HUES6 (cell line): ENCODE results near the gene DST.
"Not testable (repeated sequence)": the region's sequence is repeated elsewhere in the genome, so short reads cannot be mapped to it uniquely, and the experiment has no call there.

Source experiments
- H3K27ac ChIP-seq: 2 replicates; pipeline ENCODE4 v1.7.0; 2013; ENCODE audit warnings: low read depth, mild to moderate bottlenecking, low read length, inconsistent platforms
- H3K27me3 ChIP-seq: 2 replicates; pipeline ENCODE4 v1.6.1; 2013; ENCODE audit warnings: low read length; ENCODE audit not compliant: control insufficient read depth, insufficient read depth
- H3K36me3 ChIP-seq: 2 replicates; pipeline ENCODE4 v1.6.1; 2013; ENCODE audit warnings: low read length; ENCODE audit not compliant: control insufficient read depth, insufficient read depth
- H3K4me1 ChIP-seq: 2 replicates; pipeline ENCODE4 v1.6.1; 2013; ENCODE audit warnings: low read length; ENCODE audit not compliant: control insufficient read depth, insufficient read depth
- H3K4me3 ChIP-seq: 2 replicates; pipeline ENCODE4 v1.5.1; 2013; ENCODE audit warnings: low read depth, low read length
- H3K9ac ChIP-seq: one replicate; pipeline ENCODE4 v1.6.1; 2013; ENCODE audit warnings: mild to moderate bottlenecking, low read length
- H3K9me3 ChIP-seq: 2 replicates; pipeline ENCODE4 v1.6.1; 2013; ENCODE audit warnings: low read depth, low read length; ENCODE audit not compliant: control insufficient read depth, insufficient read depth

DST gene

GRCh38 chr6:56570413-56571359, 72.0 kb downstream of the DST start:
- H3K36me3 ChIP-seq = peaks cover 48% of the 10 kb centered on the region
- H3K4me1 ChIP-seq = no peaks in the 10 kb centered on the region

GRCh38 chr6:56567501-56567900, 75.2 kb downstream of the DST start:
- peaks cover 4% of the 10 kb centered on the region; the same call in 1 of the 2 replicates for H3K9me3 ChIP-seq
- peaks cover 45% of the 10 kb centered on the region for H3K36me3 ChIP-seq
- H3K27me3 ChIP-seq = no peaks in the 10 kb centered on the region
- no peak overlapping the region for H3K27ac ChIP-seq
- no peak overlapping the region for H3K4me3 ChIP-seq
- no peaks in the 10 kb centered on the region for H3K4me1 ChIP-seq
- no peak overlapping the region for H3K9ac ChIP-seq

More at GRCh38 chr6:56570413-56571359, 72.0 kb downstream of the DST start:
- Histone ChIP-seq H3K27ac (no peak overlapping the region), H3K4me3 (no peak overlapping the region), H3K9me3 (peaks cover 4% of the 10 kb centered on the region; the same call in 1 of the 2 replicates), H3K9ac (no peak overlapping the region), H3K27me3 (no peaks in the 10 kb centered on the region)

- H3K4me3 ChIP-seq, H3K9ac ChIP-seq, H3K4me1 ChIP-seq, H3K27ac ChIP-seq, H3K9me3 ChIP-seq, H3K27me3 ChIP-seq: not testable (repeated sequence)
- peaks cover 48% of the 10 kb centered on the region for H3K36me3 ChIP-seq
Observed at GRCh38 chr6:56562730-56563129, 80.0 kb downstream of the DST start.

DNA sequence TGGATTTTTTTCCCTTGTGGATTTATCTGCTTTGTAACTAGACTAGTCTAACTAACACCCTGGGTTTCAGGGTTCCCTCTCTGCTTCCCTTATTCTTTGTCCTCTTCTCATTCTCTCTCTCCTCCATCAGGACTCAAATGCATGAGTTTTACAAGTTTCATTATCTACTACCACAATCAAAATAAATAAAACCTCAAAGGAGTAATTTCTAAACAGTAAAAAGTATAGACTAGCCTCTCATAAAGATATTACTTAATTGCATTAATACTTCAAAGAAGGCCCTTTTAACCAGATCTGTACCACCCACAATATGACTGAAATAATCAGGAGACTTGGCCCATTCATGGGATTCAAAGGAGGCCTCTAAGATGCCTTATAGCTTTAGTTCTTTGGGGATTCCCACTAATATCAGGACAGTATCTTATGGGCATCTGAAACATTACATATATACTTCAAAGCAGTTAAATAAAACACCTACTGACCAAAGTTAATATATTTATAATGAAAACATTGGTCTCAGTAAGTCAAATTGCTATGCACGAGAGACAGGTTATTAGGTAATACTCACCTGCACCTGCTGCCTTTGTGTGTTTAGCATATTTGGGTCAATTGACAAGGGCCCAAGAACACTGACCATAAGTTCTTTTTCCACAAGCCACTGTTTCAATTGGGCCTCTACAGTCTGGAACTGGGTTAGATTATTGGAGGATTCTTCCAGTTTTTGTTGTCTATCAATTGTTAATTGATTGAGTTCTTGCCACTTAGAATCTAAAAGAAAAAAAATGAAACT, 85.7 kb downstream of the DST start:
- H3K27me3 ChIP-seq = no peaks in the 10 kb centered on the region
- H3K4me3 ChIP-seq = no peak overlapping the region
- H3K36me3 ChIP-seq = peaks cover 71% of the 10 kb centered on the region
- no peaks in the 10 kb centered on the region for H3K9me3 ChIP-seq
- H3K27ac ChIP-seq = no peak overlapping the region
- no peak overlapping the region for H3K9ac ChIP-seq
- H3K4me1 ChIP-seq = no peaks in the 10 kb centered on the region

- no peak overlapping the region for H3K27ac ChIP-seq
- H3K4me1 ChIP-seq = no peaks in the 10 kb centered on the region
- no peaks in the 10 kb centered on the region for H3K9me3 ChIP-seq
- H3K9ac ChIP-seq = no peak overlapping the region
- H3K36me3 ChIP-seq = peaks cover 65% of the 10 kb centered on the region
- H3K27me3 ChIP-seq = no peaks in the 10 kb centered on the region
- H3K4me3 ChIP-seq = no peak overlapping the region
Observed at GRCh38 chr6:56555438-56555872, 87.2 kb downstream of the DST start.

DNA sequence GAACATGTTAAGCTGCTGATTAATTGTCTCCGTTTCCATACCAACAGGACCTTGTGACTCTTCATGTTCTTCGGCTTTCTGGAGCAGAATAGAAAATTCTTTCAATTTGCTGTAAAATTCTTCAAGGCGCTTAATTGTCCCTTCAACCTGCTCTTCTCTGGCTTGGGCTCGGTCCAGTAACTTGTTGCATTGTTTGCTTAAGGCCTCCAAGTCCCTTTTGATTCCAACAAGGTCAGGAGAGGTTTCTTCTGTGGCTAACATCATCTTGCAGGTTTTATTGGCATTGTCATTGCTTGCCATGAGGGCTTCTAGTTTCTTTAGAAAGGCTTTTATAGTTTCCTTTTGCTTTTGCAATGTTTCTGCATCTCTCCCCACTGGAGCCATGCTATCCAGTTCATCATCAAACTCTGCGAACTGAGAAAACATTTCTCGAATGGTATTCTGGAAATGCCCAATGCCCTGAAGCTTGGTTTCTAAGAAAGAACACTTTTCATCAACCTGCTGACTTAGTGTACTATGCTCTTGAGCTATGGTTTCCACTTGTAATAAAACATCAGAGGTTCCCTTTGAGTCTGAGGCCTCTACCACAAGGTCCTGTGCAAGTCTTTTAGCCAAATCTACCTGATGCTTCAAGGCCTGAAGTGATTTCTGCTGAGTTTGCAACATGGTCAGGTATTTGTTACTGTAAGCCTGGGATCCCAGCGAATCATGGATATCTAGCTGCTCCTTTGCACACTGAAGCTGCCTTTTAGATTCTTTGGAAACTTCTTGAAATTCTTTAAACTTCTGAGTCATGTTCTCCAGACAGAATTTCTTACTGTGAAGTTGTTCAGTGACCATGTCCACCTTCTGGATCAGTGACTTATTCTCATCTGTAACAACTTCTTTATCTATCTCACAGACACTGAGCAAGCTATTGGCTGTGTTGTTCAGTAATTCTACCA, 90.2 kb downstream of the DST start:
- H3K4me3 ChIP-seq = no peak overlapping the region
- no peaks in the 10 kb centered on the region for H3K9me3 ChIP-seq
- H3K4me1 ChIP-seq = no peaks in the 10 kb centered on the region
- no peaks in the 10 kb centered on the region for H3K27me3 ChIP-seq
- H3K36me3 ChIP-seq = peaks cover 44% of the 10 kb centered on the region
- no peak overlapping the region for H3K27ac ChIP-seq
- no peak overlapping the region for H3K9ac ChIP-seq

GRCh38 chr6:56551409-56552120, 91.1 kb downstream of the DST start:
- Histone ChIP-seq H3K27ac (no peak overlapping the region), H3K27me3 (no peaks in the 10 kb centered on the region), H3K4me1 (no peaks in the 10 kb centered on the region), H3K9ac (no peak overlapping the region), H3K36me3 (peaks cover 39% of the 10 kb centered on the region), H3K9me3 (no peaks in the 10 kb centered on the region), H3K4me3 (no peak overlapping the region)

GRCh38 chr6:56550301-56550700, 92.4 kb downstream of the DST start:
- no peaks in the 10 kb centered on the region for H3K4me1 ChIP-seq
- peaks cover 35% of the 10 kb centered on the region for H3K36me3 ChIP-seq
- H3K4me3 ChIP-seq = no peak overlapping the region
- no peak overlapping the region for H3K9ac ChIP-seq
- H3K27ac ChIP-seq = no peak overlapping the region
- H3K27me3 ChIP-seq = no peaks in the 10 kb centered on the region
- no peaks in the 10 kb centered on the region for H3K9me3 ChIP-seq

DNA sequence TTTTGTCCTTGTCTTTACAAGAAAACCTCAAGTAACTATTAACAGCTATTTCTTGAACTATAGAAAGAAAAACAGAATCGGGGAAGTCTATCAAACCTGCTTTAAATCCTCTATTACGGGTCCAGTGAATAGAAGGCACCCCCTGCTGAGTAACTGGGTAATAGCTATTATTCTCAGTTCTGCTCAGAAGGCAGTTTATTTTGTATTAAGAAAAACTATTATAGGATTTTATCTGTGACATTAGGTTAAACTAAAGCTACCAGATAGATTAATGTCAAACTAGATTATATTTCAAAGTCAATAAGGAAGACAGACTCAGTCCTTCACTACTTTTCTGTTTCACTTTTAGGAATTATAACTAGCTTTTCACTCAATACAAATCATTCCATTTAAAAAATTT, 93.7 kb downstream of the DST start:
- Histone ChIP-seq H3K4me3 (no peak overlapping the region), H3K9me3 (no peaks in the 10 kb centered on the region), H3K36me3 (peaks cover 23% of the 10 kb centered on the region), H3K27ac (no peak overlapping the region), H3K27me3 (no peaks in the 10 kb centered on the region), H3K9ac (no peak overlapping the region), H3K4me1 (no peaks in the 10 kb centered on the region)

DNA sequence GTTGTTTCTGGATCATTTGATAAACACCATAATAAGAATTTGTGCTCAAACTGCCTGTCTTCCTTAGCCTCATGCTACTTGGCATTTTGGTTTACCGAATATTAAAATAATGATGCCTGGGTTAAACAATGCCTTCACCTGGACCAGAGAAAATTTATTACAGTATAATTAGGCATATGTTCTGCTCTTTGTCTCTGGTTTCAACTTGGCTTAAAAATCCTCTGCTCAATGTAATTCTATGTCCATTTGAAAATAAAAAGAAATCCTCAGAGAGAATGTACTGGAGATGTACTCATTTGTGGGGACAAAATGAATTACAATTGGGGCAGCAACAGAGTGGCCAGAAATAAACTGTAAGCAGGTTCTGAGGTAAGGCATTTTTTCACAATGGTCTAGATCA, 95.0 kb downstream of the DST start:
- Histone ChIP-seq H3K36me3 (peaks cover 13% of the 10 kb centered on the region), H3K4me3 (no peak overlapping the region), H3K4me1 (no peaks in the 10 kb centered on the region), H3K27me3 (no peaks in the 10 kb centered on the region), H3K27ac (no peak overlapping the region), H3K9ac (no peak overlapping the region), H3K9me3 (no peaks in the 10 kb centered on the region)
